DLD1 (cell line): ENCODE measurements around the gene TRIM47.

Source experiments
- in situ Hi-C: cut with HindIII; loops from 2 replicates; pipeline ENCODE4 v1.10.0; 2017; ENCODE audit warnings: low sequenced_read_pairs

Gene TRIM47, protein sequence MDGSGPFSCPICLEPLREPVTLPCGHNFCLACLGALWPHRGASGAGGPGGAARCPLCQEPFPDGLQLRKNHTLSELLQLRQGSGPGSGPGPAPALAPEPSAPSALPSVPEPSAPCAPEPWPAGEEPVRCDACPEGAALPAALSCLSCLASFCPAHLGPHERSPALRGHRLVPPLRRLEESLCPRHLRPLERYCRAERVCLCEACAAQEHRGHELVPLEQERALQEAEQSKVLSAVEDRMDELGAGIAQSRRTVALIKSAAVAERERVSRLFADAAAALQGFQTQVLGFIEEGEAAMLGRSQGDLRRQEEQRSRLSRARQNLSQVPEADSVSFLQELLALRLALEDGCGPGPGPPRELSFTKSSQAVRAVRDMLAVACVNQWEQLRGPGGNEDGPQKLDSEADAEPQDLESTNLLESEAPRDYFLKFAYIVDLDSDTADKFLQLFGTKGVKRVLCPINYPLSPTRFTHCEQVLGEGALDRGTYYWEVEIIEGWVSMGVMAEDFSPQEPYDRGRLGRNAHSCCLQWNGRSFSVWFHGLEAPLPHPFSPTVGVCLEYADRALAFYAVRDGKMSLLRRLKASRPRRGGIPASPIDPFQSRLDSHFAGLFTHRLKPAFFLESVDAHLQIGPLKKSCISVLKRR

GRCh38 chr17:75878174-75878998, at the start of gene TRIM47:
Gene TRIM47 (minus strand): TSS chr17:75878581. CDS start chr17:75878548, 33 bp downstream.
- in situ Hi-C loops: no loop called here

DNA sequence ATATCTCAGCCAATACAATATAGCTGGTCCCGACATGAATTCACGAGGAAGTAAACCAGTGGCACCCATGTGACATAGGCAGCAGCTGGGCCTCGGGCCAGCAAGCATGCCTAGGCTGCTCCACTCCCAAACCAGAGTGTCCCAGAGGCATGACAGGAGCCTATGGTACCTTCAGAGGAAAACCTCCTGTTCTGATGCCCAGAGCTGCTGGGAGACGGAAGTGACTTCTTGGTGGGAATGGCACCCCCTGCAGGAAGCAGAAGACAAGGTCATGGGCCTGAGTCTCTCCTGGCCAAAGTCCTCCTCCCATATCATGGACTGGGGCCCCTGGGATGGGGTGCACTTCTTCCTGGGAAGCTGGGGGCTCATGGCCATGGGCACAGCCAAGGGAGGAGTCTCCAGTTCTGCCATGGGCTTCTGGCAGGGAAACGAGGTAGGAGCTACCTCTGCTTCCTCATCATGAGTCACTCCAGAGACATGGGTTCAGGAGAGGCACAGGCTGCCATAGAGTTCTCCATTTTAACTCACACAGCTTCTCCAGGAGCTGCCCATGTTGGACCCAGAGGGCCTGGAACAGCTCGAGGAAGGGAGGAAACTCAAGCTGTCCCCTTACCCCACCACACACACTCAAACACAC, 49.0 kb upstream of the TRIM47 start:
- in situ Hi-C loops: no loop called here

- in situ Hi-C loops: no loop called here
These were observed 48.1 kb upstream of the TRIM47 start for GRCh38 chr17:75926456-75926855.

DNA sequence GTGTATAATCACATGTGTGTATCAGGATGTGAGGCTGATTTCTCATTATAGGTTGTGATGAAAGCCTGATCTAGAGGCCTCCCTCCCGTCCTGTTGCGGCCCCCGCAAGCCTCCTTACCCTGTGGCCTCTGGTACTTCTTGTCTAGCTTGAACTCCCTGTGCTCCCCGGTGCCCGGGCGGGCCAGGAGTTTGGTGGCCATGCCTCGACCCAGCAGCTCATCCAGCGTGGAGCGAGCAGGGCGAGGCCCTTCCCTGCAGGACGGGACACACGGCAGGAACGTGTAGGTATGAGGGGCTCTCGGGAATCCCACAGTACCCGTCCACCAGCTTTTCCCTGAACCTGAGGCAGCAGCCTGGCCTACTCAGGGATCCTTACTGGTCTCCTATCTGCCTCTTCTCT, 47.5 kb upstream of the TRIM47 start:
- in situ Hi-C loops: no loop called here

DNA sequence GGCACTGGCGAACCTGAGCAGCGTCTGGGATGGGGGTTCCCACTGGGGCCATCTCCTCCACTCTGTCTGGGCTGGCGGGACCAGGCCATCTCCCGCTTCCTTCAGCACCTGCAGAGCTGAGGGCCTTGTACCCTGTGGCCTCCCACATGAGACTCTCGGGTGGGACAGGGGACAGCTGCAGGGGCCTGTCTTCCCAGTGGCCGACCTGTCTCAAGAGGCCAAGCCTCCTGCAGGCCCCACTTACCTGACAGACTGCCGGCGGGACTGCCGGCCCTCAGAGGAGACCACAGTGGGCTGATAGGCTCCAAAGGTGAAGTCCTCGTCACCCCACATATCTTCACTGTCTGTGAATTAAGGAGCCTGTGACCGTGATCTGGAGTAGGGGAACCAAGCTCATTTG, 46.7 kb upstream of the TRIM47 start:
- in situ Hi-C loops: no loop called here

DNA sequence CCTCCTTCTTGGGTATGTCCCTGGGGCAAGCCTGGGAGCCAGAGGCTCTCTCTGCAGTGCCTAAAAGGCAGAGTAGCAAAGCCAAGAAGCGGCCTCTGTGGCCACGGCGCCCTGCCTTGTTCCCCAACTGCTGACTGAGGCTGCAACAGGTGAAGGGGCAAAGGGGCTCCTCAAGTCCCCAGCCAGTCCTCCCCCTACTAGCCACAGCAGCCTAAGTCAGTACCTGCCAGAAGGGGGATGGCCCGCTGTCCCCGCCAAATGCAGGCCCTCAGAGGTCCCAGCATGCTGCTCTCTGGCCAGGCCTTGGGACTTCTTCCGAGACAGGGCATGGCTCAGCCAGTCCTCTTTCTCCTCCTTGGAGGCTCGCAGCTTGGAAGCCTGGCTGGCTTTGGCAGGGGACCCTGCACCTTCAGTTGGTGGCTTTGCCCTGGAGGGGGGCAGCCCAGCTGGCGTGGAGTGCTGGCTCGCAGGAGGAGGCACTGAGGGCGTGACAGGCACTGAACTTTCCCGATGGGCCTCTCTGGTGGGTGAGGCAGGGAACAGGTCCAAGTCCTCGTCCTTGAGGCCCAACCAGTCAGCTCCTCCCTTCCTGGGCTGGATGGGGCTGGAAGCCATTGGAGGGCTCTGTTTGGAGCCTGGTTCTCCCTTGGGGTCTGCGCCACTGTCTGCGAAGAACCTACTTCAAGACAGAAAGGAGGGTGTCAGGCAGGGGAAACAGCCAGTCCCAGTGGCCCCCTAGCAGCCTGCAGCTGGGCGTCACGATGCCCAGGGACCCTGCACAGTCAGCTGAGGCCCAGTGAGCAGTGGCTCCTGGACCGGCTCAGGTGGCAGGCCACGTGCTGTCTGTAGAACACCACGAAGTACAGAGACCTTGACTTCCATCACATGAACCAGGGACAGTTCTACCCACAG, 44.8 kb upstream of the TRIM47 start:
- in situ Hi-C loops: no loop called here

GRCh38 chr17:75922173-75922961, 44.0 kb upstream of the TRIM47 start:
- in situ Hi-C loops: no loop called here

DNA sequence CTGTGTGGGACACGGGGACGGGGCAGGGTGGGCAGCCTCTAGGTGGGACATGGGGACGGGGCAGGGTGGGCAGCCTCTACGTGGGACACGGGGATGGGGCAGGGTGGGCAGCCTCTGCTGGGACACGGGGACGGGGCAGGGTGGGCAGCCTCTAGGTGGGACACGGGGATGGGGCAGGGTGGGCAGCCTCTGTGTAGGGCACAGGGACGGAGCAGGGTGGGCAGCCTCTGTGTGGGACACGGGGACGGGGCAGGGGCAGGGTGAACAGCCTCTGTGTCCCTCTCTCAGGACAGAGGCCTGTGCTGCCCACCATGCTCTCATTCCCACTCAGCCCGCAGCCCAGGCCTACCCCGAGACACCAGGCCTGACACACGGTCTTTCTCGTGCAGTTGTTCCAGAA, 43.2 kb upstream of the TRIM47 start:
- in situ Hi-C loops: no loop called here

DNA sequence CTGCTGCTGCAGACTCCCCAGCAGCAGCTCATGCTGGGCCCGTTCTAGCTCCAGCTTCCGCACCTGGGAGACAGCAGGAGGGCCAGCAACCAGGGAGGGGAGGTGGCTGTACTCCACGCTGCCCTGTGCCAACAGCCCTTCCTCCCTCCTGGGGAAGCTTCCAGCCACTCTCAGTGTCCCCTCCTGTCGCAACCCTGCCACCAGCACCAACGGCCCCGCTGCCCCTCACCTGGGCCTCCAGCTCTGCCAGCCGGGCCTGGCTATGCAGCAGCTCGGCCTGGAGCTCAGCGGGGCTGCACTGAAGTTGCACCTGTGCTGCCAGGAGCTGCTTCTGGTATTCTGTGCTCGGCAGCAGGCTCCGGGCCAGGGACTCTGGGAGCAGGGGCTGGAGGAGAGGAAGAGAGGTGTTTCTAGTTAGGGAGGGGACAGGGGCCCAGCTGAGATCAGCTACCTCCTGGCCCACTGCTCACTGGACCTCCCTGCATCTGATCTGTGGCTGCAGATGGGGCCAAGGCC, 41.7 kb upstream of the TRIM47 start:
- in situ Hi-C loops: no loop called here

DNA sequence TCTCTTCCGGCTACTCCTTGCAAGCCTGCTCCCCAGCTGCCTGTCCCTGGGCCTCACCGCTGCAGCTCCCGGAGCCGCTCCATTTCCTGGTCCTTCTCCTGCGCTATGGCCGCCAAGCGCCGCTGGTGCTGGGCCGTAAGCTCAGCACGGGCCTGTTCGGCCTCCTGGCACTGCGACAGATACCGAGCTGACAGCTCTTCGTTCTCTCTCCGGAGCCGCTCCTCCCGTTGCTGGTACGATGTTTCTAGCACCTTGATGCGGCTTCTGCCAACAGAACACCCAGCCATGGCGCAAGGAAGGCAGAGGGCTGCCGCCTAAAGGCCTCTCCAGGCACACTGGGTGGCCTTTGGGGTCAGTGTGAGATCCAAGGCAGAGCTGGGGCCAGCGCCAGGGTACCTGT, 41.2 kb upstream of the TRIM47 start:
- in situ Hi-C loops: no loop called here

DNA sequence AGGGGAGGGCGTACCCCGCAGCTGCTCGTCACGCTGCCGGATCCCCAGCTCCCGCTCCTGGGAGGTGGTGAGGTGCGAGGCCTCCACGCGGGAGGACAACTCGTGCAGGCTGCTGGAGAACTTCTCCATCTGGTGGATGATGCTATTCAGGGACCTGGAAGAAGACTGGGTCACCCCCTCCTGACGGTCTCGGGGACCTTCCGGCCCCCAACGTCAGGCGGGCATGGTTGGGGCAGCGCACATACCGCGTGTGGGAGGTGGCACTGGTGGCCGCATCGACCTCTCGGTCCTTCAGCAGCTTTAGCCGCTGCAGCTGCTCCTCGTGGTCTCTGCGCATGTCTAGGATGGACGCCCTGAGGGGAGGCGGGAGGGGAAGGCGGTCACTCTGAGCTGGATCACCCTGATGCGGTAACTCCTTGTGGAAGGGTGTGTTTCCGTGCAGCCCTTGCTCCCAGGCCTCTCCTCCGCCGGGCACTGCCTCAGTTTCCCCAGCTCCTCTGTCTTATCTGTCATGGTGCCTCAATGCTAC, 39.6 kb upstream of the TRIM47 start:
- in situ Hi-C loops: no loop called here

- in situ Hi-C loops: no loop called here
These were observed 38.9 kb upstream of the TRIM47 start for GRCh38 chr17:75917141-75917916.

DNA sequence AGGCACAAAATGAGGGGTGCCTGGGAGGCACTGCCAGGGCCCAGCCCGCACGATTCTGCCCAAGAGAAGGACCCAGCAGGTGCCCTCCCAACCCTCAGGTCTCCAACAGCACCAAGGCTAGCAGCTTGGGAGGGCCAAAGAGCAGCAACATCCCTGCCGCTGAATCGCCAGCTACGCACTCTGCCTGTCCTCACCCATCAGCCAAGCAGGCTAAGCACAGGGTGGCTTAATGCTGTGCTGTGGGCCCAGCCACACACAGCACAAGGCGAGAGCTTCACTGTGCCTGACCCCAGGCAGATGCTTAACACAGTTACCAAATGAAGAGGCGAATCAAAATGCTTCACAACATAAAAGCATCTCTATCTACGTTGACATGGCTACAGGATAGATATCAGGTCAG, 36.9 kb upstream of the TRIM47 start:
- in situ Hi-C loops: no loop called here

DNA sequence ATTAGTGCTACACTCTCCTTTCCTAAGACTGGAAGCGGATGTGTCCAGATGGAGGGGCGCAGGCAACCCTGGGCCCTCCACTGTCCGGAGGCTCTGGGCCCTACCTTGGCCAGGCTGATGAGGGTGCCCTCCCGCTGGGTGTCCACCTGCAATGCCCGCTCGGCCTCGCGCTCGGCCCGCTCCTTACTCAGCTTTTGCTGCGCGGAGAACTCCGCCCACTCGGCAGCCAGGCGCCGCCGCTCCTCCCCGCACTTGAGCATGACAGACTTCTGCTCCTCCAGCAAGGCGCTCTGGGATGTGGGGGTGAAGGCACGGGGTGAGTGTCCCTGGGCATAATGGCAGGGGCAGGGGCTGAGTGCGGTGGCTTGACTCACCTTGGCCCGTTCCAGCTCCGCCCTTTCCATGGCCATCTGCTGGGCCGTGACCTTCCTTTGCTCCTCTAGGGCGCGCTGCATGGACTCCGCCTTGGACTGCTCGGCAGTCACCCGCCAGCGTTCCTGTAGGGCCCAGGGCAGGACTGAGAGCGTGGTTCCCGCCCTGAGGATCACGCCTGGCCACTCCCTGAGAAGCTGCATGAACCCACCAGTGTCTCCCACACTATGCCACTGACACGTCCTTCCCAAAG, 36.4 kb upstream of the TRIM47 start:
- in situ Hi-C loops: no loop called here

DNA sequence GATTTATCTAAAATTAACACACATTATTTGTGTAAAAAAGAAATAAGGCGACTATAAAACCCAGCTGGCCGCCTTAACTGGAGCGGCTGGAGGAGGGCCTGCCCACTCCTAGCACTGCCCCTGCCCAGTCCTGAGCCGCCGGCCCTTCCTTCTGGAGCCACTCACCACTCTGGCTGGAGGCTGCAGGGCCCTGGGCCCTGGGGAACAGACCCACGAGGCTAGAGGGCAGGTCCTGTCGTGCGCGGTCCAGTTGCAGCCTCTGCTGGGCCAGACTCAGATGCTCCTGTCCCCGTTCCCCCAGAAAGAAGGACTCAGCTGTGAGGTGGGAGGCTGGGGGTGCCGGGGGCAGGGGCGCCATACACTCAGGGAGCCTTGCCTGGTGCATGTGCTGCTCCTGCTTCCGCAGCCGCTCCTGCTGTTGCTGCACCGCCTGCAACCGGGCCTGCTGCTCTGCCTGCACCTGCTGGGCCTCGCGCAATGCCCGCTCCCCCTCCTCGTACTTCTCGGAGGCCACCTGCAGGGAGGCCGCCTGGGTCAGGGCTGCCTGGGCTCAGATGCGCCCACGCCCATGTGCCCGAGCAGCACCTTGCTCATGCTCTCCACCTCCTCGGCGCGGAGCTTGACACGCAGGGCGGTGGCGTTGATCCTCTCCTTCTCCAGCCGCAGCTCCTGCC, 35.3 kb upstream of the TRIM47 start:
- in situ Hi-C loops: no loop called here

DNA sequence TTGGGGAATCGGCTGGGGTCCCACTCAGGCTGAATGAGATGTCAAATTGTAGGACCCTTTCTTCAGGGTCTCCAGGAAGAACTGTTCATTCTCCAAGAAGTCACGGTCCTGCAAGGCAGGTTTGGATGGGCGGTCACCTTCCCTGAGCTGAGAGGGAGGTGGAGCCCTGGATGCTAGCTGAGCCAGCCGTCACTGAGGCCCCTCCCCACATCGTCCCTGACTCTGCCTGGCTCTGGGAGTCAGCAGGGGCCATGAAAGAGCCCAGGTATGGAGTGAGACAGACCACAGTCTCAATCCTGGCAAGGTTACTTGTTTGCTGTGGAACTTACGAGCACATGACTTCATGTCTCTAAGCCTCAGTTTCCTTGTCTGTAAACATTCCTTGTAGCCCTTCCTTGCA, 32.3 kb upstream of the TRIM47 start:
- in situ Hi-C loops: no loop called here

DNA sequence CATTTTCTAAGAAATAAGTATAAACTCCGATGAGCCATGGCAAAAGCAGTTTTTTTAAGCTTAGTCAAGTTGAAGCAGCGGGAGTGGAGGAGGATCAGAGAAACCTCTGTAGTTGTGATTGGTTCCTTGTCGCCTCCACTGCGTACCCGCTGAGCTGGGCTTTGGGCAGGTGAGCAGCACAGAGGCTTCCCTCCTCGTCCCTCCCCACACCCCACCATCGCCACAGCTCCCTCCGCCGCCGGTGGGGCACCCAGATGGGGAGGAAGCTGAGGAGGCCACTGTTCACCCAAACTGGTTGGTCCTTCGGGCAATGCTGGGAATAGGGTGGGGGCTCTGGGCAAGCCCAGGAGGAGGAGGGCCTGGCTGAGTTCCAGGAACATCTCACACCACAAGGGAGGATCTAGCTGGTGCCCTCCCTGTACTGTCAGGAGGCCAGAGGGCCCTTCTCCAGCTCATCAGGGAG, 31.5 kb upstream of the TRIM47 start:
- in situ Hi-C loops: no loop called here
